ENCODE measurements around the gene USO1. TPM values are rescaled to one million over a fixed set of nuclear protein-coding genes. Genes with fewer than 3 reads are reported as not detected.

The USO1 gene
- total and polyA plus RNA-seq, 2 of the 8 experiments (the other 6 are each of a cell fraction or from before 2014, with no cell fraction given), result 57.3 to 198 TPM

DNA sequence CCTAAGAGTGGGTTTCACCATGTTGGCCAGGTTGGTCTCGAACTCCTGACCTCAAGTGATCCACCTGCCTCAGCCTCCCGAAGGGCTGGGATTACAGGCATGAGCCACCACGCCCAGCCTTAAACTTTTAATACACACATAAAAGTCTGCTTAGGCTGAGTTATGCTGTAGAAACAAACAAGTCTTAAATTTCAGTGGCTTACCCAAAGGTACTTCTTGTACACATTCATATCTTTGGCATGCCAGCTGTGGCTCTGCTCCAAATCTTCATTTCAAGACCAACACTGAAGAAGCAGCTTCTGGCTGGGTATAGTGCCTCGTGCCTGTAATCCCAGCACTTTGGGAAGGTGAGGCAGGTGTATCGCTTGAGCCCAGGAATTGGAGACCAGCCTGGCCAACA, 97.6 kb downstream of the USO1 start:
- CTCF ChIA-PET (ENCODE audit: partially characterized antibody), result interaction anchor here (1.0 kb wide), 1 partner anchor 26 kb away, joined by 3 read pairs; no protein-coding TSS in a partner anchor
- Histone ChIP-seq H3K4ac (replicated peaks; ENCODE audit: insufficient read length, low read depth, low read length) (no peak overlapping the region), H3K27me3 (replicated peaks in 1 of 4; ENCODE audit: control insufficient read depth in 3 of 4, extremely low read depth in 1 of 4, insufficient read depth in 3 of 4, low read length in 3 of 4) (no peaks in the 10 kb centered on the region), H2BK20ac (ENCODE audit: low read length) (no peak overlapping the region), H3K23ac (ENCODE audit: insufficient read length) (no peak overlapping the region), H3K79me1 (ENCODE audit: low read depth, low read length) (no peaks in the 10 kb centered on the region), H3K14ac (ENCODE audit: insufficient read length) (no peak overlapping the region), H4K20me1 (replicated peaks in 1 of 2; ENCODE audit: control insufficient read depth in 1 of 2, insufficient read depth in 2 of 2, low read length in 2 of 2) (no peaks in the 10 kb centered on the region), H3K56ac (replicated peaks; ENCODE audit: insufficient read length, low read depth, low read length) (no peak overlapping the region), H3K4me1 (replicated peaks in 1 of 4; ENCODE audit: control insufficient read depth in 3 of 4, insufficient read depth in 4 of 4, low read length in 3 of 4) (no peaks in the 10 kb centered on the region), H3K9ac (replicated peaks in 1 of 4; ENCODE audit: extremely low read depth in 1 of 4, low read depth in 3 of 4, low read length in 3 of 4) (no peak overlapping the region), H2BK12ac (ENCODE audit: low read depth, low read length) (no peak overlapping the region), H3K79me2 (ENCODE audit: control insufficient read depth in 1 of 2, insufficient read depth in 2 of 2, low read length in 2 of 2) (no peaks in the 10 kb centered on the region), H2AFZ (ENCODE audit: low read length) (no peak overlapping the region), H4K5ac (ENCODE audit: insufficient read length, low read depth, low read length) (no peak overlapping the region), H2AK5ac (ENCODE audit: low read depth, low read length) (no peak overlapping the region), H4K91ac (replicated peaks; ENCODE audit: insufficient read length, low read length) (no peak overlapping the region), H3K9me3 (ENCODE audit: insufficient read depth in 2 of 2, low read depth in 1 of 2, low read length in 1 of 2) (no peaks in the 10 kb centered on the region), H2BK5ac (ENCODE audit: low read depth, low read length) (no peak overlapping the region), H3K27ac (ENCODE audit: low read depth, low read length) (no peak overlapping the region), H3K4me3 (ENCODE audit: extremely low read depth in 1 of 4, insufficient read depth in 2 of 4, low read depth in 3 of 4, low read length in 4 of 4) (no peak overlapping the region), H4K8ac (ENCODE audit: extremely low read depth, insufficient read depth, low read length) (no peak overlapping the region), H3K23me2 (ENCODE audit: low read depth, low read length) (no peaks in the 10 kb centered on the region), H2BK120ac (replicated peaks; ENCODE audit: low read depth, low read length) (no peak overlapping the region), H3K18ac (ENCODE audit: extremely low read depth, low read length) (no peak overlapping the region), H3K36me3 (ENCODE audit: control insufficient read depth in 2 of 4, insufficient read depth in 4 of 4, low read length in 3 of 4) (no peaks in the 10 kb centered on the region), H3K4me2 (ENCODE audit: insufficient read depth in 1 of 2, low read depth in 2 of 2, low read length in 2 of 2) (no peak overlapping the region), H2BK15ac (ENCODE audit: low read length) (no peak overlapping the region)
- WGBS, 2 experiments (ENCODE audit: extremely low coverage in 1 of 2, insufficient coverage in 1 of 2, insufficient read length in 1 of 2, insufficient replicate concordance in 2 of 2, low coverage in 1 of 2, low lambda C conversion rate in 2 of 2, missing lambda C conversion rate in 1 of 2), result 84% methylated on average over 5 of the region's 5 CpGs; no CpG with 5 or more reads in 1 of the 2 experiments
- DNase-seq (ENCODE audit: low read depth in 1 of 2, low spot score in 2 of 2) (no peak), FAIRE-seq (no peak)
- POLR2A ChIA-PET (ENCODE audit: partially characterized antibody), result interaction anchor here (0.6 kb wide), 1 partner anchor 17 kb away, joined by 4 read pairs; no protein-coding TSS in a partner anchor
- TF ChIP-seq EP300 (IDR thresholded peaks at IDR 0.05; ENCODE audit: borderline replicate concordance in 1 of 2, low read depth in 2 of 2, low read length in 2 of 2) (no peak), BCL11A (IDR thresholded peaks at IDR 0.05; ENCODE audit: low read depth in 2 of 2, low read length in 2 of 2) (no peak), POLR2AphosphoS5 (IDR thresholded peaks at IDR 0.05; ENCODE audit: low read depth, low read length) (no peak), BACH1 (IDR thresholded peaks at IDR 0.05; ENCODE audit: low read length) (no peak), YY1 (IDR thresholded peaks at IDR 0.05; ENCODE audit: low read depth, low read length) (no peak), TBP (IDR thresholded peaks at IDR 0.05; ENCODE audit: low read depth, low read length) (no peak), POLR2A (IDR thresholded peaks at IDR 0.05; ENCODE audit: control extremely low read depth in 1 of 2, low read depth in 2 of 2, low read length in 2 of 2) (no peak), CHD1 (IDR thresholded peaks at IDR 0.05; ENCODE audit: low read depth, low read length) (no peak), CBX5 (IDR thresholded peaks at IDR 0.05; ENCODE audit: low read depth, low read length) (no peak)
- TF ChIP-seq, protein P1, sequence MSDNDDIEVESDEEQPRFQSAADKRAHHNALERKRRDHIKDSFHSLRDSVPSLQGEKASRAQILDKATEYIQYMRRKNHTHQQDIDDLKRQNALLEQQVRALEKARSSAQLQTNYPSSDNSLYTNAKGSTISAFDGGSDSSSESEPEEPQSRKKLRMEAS (IDR thresholded peaks at IDR 0.05), result no peak
